Stimulated activated CD4-positive, alpha-beta T cell treated with anti-CD3 and anti-CD28 coated beads, Interleukin-4, amount 100 ng/mL, for 24 hours (primary cell): ENCODE measurements around the gene HES3.

ENCODE experiments used
- DNase-seq: peaks from one replicate; pipeline ENCODE4 v3.0.0-alpha.2; 2020

HES3 gene

DNA sequence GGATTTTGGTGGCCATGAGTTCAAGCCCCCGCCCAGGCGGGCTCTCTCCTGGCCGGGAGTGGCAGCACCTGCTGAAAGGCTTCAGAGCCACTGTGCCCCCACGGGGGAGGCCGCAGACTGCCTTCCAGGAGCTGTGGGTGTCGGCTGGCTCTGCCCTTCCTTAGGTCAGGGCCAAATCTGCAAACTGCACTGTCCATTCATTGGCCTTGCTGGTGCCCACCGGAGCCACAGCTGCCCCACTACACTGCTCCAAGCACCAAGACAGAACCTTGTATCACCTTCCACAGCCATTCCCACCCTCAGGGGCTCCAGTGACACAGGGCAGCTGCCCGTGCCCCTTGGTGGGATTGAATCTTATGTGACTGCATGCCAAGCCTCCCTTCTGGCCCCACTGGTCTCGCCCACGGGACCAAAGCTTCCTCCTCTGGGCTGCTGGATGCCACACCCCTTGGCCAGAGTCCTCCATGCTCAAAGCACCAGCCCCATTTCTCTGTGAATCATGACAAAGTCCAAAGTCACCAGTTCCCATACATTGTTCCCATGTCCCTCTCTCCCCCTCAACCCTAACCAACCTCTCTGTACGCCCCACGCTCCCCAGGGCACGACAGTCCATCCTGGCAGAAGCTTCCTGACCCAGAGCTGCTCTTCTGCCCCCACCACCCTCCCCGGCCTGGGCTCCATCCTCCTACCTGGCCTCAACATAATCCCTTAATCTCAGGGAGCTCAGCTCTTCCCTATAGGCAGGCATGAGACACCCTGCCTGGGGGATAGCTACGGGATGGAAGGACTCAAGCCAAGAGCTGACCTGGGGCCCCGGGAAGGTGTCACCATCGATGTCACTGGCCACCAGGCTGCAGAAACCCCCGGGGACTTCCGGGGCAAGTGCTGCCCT is 37.8 kb downstream of the HES3 start:
- no peak for DNase-seq

- no peak for DNase-seq
Measured at GRCh38 chr1:6282577-6283270, 38.7 kb downstream of the HES3 start.

- no peak for DNase-seq
Measured at GRCh38 chr1:6285336-6285735, 41.4 kb downstream of the HES3 start.

- DNase-seq = no peak
Measured at GRCh38 chr1:6286266-6286665, 42.3 kb downstream of the HES3 start.

GRCh38 chr1:6287029-6287428 is 43.0 kb downstream of the HES3 start:
- DNase-seq = no peak

GRCh38 chr1:6287431-6287886 is 43.5 kb downstream of the HES3 start:
- DNase-seq = no peak

- no peak for DNase-seq
Measured at GRCh38 chr1:6288026-6288425, 44.0 kb downstream of the HES3 start.

DNA sequence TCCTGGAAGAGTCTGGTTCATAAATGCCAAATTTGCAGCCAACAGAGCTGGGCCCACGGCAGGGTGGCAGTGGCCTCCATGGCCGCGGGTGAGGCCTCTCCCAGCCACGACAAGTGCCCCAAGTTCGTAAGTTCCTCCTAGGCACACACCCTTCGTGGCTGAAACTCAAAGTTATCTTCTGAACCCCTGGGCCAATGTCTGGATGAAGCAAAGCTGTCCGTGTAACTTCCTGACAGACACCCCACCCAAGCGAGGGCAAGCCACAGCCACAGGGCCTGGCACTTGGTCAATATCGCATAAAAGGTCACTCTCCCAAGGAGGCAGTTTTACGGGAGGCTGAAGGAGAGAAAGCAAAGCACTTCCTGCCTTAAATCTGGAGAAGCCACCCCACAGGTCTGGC is 44.7 kb downstream of the HES3 start:
- no peak for DNase-seq

DNA sequence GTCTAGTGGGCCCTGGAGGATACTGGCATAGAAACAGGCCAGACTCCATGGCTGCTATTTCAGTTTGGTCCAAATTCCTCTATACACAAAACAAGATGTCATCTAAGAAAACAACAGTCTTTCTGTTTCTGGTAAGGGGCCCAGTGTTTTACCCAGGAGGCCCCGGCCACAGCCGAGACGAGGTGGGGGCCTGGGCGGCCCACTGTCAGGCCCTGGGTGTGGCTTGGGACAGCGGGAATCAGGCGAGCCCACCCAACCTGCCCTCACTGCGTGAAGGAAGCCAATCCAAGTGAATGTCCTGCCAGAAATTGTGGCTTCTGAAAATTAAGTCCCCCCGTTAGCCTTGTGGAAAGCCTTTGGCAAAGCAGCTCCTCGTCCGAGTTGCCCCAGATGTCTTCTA is 48.1 kb downstream of the HES3 start:
- DNase-seq = no peak

- DNase-seq = no peak
Measured at GRCh38 chr1:6294080-6294889, 50.3 kb downstream of the HES3 start.

GRCh38 chr1:6294890-6295556 is 51.0 kb downstream of the HES3 start:
- DNase-seq = no peak
